Kasumi-1 (cell line): Measurements from ENCODE around the gene CRHR1.

Experiments
- DNase-seq, 2 experiments: peaks; one replicate each; lab custom pipeline; 2025; lab: John Stamatoyannopoulos, UW

Gene CRHR1

DNA sequence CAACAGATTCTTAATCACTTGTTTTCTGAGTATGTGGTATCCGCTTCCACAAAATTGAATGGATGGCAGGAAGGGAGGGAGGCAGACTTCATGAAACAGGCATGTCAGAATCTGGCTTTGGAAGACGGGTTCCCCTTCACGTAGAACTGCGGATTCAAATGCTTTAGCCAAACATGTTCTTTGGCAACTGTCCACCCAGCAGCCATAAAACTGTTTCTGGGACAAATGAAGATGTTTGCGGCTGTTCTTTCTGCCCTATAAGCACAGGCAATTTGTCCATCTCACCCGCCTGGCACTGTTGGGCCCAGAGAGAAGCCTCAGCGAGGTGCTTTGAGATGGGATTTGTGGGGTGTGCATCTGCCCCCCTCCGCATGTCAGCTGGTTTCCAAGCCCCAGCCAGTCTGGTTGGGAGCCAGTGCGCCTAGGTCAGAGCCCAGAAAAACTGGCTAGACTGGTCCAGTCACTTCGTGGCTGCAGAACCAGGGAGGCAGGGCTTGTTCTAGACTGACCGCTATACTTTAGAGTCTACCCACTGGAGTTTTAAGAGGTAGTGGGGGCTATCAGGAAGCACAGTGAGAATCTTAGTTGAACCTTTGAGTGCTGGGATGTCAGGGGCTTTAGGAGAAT is 6.3 kb downstream of the CRHR1 start:
- no peak for DNase-seq

DNA sequence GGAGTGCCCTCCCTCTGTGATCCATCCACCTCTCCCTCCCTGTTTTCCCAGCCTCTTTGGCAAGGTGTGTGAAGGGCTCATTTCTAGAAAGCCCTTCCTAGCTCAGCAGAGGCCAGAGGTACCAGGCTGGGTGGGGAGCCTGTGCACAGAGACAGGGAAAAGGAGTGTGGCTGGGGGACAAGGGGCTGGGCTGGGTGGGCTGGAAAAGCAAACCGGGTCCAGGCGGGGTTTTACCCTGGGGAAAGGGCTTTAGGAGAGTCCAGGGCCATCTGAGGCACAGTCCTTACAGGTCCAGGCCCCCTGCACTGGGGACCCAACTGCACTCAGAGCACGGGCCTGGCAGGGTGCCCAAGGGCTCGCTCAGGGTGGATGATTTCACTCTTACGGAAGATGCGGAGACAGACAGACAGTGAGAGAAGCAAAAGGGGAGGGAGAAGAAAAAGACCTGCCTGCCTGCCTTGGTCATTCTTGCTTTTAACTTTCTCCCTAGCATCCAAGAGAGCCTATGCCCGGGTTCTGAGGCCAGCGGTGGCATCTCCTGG is 7.0 kb downstream of the CRHR1 start:
- DNase-seq = no peak

DNA sequence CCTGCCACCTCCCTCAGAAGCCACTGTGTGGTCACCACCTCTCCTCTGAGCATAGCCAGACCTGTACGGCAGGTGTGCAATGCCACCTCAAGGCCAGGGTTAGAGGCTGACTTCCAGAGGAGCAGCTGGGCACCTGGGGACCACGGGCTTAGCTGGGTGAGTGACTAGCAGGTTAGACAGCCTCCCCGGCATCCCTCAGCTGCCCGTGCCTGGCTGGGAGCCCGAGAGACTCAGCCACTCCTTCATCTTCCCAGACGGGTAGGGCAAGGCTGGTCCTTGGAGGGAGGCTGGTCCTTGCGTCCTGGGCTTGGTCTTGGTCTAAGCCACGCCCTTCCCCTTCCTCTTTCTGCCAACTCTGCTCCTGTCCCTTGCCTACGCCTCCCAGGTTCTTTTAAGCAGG is 7.8 kb downstream of the CRHR1 start:
- DNase-seq = no peak

DNA sequence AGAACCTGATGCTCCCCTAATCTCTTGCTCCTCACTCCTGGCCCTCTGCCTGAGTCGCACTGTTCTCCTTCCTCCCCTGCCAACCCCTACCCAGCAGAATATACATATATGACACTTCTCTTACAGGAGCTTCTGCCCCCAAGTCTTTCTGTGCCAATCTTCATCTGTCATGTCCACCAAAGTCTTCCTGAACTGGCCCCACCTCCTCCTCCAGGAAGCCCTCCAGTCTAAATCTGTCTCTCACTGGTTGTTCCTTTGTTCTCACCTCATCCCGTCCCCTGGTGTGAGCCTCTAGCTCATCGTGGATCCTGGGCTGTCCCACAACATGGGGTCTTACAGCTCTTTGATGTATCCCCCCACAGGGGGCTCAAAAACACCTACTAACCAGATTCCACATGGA is 8.3 kb downstream of the CRHR1 start:
- DNase-seq = no peak

DNA sequence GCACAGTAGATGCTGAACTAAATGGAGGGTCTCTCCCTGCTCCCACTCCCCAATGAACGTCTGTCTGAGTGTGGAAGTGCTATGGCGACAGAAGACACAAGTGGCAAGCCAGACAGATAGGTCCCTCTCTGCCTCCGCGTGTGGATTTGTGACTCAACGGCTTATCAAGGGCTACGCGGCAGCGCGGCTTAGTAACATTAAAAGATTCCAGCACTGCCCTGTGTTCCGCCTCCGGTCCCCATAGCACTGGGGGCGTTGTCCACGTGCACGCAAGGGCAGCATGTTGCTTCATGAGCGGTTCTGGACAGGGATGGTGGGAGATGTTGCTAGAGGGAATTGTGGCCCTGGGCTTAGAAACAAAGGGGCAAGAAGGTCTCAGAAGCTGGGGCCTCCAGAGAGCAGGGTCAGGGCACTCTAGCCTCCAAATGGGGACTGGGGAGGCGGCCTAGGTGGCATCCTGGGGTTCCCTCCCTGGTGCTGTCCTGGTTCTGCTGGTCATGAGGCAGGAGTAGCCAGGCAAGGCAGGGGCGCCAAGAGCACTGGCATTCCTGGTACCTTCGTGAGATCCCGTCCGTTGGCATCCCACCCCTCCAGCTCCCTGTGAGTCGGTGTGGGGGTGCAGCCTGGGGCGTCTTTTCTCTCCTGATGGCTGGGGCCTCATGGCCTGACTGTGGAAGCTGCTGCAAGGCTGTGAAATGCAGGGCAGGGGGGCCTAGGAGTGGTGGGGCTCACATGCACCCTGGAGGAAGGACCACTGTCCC is 9.1 kb downstream of the CRHR1 start:
- DNase-seq = no peak

DNA sequence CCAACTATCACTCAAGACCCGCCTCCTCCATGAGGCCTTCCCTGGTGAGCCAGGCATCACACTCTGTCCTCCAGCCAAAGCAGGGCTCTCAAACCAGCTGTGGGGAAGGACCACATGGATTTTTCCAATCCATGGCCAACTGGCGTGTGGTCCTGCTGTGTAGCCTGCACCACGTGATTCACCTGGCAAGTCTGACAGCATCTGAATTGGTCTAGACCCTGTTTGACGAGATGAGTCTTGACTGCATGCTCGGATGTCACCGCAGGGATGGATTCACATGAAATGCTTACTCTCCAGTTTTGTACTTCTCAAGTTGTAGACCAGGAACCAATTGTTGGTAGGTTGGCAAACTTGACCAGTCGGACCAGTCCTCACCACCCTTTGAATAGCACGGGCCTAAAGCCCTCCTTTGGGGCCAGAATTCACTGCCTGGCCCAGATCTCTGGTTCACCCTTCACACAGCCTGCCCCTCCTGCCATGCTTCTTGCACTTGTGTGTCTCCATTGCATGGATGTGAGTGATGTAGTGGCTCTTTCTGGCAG is 9.9 kb downstream of the CRHR1 start:
- no peak for DNase-seq

DNA sequence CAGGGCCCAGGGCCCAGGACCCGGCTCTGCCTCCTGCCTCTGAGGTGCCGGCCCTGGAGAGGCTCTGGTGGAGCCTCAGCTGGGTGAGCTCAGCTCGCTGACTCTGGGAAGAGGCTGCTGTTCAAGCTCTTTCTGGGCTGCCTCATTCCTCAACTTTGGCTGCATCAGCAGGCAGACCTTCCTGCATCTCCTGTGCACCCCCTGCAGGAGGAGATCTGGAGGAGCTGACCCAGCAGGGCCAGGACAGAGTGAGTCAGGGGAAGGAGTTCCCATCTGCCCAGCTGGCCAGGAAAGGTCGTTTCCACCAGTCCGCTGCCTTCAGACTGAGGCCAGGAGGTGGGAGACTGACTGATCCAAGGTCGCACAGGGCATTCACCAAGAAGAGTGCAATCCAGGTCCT is 10.7 kb downstream of the CRHR1 start:
- no peak for DNase-seq

DNA sequence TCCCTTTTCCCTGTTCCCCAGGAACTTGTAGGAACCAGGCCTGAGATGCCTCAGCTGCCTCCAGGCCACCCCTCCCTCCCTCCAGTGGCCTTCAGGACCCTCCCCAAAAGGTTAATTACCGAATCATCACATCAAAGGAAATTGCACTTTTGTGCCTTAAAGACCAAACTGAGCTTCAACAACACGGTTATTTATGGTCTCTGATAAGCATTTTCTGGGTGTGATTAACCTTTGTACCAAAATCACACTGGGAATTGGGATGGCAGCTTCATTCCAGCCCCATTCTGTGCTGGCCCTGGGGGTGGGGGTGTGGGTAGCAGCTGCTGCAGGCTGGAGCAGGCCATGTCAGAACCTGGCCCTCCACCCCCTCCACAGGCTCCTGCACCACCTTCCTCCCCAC is 16.7 kb downstream of the CRHR1 start:
- no peak for DNase-seq

DNA sequence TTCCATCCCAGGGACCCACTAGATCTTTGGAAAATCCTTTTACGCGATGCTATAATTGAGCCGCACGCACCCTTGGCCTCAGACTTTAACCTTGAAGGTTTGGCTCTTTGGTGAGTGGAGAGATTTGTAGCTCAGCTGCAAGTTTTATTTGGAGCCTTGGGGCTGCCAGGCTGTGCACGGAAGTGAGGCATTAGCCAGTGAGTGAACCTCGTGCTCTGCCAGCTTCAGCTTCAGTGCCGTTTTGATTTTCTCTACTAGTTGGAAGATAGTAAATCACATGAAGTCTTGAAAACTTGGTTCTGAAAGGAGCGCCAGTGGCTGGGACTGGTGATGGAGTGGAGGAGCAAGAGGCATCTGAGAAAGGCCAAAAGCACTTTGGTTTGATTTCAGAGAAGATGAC is 17.3 kb downstream of the CRHR1 start:
- no peak for DNase-seq

DNA sequence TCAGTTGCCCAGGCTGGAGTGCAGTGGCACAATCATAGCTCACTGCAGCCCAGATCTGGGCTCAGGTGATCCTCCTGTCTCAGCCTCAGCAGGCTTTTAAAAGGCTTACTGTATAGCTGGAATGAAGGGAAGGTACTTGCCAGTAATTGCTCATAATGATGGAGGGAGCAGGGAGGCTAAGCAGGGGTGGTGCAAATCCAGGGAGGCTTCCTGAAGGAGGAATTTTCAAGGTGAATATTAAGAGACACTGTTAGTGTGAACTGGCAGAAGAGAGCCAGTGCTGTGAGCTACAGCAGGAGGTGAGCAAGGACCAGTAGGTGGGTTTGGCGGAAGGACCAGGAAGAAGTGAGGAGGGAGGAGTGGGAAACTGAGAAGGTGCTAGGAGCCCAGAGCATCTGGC is 24.7 kb downstream of the CRHR1 start:
- no peak for DNase-seq

DNA sequence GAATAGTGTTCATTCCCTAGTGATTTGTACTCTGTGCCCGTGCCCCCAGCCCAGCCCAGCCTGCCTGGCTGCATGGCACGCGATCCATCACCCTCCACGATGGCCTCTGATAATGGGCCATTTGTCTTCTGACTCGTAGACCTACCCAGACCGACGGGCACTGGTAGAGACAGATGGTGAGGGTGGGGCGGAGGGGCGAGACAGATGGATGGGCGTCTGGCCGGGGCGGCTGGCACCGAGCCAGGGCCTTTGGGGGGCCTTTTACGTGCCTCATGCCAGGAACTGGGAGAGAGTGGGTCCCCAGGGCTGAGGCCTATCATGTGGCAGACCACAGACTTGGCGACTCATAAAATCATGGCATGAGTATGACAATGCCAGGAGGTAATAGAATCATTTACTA is 25.4 kb downstream of the CRHR1 start:
- no peak for DNase-seq

DNA sequence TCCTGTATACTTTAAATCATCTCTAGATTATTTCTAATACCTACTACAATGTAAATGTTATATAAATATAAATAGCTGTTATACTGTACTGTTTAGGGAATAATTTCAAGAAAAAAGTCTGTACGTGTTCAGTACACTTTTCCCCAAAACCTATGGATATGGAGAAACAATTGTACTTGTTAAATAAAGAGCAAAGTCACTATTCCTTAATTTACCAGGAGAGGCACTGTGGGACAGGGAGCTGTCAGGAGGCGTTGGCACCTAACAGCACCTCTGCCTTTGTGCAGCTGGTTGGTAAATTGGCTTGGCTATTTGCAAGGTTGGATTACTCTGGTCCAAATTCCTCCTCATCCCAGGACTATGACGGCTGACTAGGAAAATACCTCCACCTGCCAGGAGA is 28.0 kb downstream of the CRHR1 start:
- DNase-seq = peak; percentile 13 to 14

DNA sequence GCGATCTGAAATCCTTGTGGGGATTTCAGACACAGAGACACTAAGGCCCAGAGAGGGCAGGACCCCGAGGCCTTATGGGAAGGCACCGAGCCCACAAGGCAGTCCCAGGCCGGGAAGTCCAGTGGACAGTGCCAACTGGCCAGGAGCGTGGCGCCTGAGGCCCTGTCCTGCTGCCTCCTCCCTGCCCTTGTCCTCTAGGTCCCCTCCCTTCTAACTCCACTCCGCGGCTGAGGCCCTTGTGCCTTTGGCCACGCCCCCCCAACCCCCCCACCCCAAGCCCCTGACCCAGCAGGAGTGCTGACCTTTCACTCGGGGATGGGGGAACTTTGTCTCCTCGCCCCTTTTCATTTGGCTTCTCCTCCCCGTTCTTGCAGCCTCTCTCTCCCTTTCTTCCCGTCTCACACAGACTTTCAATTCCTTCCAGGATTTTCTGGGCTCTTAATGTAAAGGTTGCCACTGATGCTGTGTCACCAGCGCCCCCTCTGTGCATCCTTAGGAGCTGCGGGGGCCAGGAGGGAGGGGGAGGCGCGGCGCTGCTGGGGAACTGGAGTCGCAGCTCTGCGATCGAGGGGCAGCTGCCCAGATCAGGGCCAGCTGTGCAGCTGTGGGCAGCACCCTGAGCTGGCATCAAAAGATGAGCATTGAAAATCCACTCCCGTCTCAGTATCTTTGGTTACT is 29.1 kb downstream of the CRHR1 start:
- DNase-seq = no peak

DNA sequence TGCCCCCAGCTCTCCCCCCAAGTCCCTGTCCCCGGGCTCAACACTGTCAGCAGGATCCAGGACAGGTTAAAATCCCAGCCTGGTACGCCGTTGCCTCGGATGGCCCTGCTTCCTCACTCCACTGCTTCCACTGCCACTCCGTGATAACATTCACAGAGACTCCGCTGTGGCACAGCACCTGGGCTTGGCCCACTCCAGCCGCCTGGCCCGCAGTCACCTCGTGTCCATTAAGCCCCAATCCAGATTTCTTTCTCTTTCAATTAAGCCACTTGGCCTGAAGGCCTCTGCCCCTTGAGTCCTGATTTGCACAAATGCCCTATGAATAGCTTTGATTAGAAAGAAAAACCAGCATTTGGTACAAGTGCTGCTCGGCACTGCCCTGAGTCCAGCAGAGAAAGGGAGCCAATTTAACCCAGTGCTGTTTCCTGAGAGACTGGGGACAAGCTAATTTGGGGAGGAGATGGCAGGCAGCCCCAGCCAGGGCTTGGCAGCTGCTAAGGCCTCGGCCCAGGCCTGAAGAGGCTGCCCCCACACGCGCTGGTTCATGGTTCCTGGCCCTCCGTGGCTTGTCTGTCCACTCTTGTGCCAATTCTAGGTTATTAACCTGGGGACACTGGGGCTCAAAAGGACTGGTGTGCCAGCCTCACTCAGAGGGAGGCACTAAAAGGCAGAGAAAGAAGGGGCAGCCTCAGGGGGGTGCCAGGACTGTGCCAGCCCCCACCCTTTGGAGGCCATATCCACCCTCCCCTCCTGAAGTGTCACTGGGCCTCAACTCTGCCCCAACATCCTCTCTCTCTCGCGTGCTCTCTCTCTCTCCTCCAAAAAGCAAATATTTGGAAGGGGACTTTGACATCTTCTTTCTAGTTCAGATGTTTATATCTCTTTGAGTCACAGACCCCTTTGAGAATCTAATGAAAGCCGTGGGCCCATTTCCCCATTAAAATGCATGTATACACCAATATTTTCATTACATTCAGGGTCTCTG is 30.8 kb downstream of the CRHR1 start:
- DNase-seq = no peak

DNA sequence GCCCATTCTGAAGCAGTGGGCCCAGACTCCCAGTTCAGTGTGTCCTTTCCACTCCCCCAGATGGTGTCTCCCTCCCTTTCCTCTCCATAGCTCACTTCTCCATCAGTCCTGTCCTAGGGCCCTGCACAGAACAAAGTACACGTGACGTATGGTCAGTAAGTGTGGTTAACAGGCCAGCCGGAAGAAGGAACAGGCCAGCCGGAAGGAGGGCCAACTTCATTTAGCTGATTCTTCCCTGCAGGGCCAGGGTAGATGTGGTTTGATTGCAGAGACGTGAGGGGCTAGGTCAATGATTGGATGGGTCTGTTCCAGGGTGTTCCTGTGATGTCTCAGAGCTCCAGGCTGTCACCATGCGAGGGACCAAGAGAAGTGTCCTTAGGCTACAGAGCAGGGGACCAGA is 31.6 kb downstream of the CRHR1 start:
- no peak for DNase-seq

DNA sequence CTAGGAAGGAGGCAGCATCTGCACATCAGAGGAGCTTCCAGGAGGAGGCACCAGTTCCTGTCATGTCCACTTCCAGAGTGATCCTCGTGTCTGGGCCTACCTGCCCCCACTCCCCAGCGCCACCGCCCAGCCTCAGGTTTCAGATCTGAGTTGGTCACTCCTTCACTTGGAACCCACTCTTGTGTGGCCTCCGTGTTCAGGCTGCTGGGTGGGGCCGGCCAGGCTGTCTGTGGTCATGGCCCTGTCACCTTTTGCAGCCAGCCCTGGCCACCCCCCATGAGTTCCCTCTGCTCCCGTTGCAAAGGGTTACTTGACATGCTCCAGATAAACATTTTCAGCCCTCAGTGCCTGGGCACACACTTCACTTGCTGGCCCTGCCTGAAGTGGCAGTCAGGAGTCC is 33.9 kb downstream of the CRHR1 start:
- no peak for DNase-seq

DNA sequence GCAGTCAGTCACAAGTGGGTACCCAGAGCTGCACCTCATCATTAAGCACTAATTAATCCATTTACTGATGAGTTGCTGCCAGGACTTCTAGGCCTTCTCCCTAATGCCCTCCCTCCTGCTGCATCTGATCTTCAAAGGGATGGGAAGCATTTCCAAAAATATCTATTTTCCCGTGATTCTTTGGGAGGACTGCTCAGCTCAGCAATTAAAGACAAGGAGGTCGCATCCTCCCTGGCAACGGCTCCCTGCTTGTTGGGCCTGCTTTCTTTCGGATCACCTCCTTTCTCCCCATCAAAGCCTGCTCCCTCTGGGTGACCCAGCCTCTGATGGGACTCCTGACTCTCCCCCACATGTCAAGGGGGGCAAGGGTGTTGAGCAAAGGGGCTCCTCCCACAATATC is 34.6 kb downstream of the CRHR1 start:
- DNase-seq = no peak

DNA sequence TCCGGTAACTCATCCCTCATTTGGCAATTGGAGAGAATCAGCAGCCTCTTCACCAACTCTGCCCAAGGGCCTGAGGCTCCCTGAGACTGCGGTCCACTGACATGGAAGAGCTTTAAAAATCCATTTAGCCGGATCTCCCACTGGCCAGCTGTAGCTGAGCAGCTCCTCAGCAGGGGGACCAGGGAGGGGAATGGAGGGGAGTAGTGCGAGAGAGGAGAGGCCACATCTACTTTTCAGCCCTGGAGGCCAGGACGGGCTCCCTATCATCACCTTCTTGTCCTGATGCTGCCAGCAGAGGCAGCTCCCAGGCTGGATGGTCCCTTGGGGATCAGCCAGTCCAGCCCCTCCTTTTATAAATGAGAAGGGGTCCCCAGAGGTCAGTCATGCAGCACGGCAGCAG is 35.5 kb downstream of the CRHR1 start:
- DNase-seq = no peak

DNA sequence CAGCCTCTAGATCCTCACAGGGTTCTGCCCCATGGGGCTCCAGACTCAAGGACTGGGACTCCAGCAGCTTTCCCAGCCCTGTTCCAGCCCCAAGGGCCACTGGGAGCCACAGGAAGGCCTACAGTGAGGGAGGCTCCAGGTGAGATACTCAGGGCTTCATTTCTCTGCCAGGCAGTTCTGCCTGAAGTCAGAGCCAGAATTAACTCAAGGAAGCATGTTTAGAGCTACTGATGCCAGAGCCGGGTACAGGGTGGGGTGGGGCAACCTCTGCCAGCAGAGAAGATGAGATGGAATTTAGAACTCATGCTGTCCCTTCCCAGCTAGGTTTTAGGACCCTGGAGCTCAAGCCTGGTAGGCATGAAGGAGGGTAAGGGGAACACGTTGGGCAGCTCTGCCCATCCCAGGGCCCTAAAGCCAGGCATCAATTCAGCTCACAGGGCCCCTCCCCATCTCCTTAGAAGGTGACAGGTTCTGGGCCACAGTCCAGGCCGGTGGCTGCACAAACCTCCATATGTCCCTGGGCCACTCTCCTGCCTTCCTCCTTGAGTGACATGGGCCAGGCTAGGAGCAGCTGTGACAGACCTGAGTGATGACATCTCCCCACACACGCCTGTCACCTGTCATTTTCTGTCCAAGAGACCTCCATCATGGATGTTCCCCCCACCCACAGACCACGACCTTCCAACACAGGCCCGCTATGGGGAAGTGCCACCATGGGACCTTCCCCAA is 36.1 kb downstream of the CRHR1 start:
- DNase-seq = no peak

DNA sequence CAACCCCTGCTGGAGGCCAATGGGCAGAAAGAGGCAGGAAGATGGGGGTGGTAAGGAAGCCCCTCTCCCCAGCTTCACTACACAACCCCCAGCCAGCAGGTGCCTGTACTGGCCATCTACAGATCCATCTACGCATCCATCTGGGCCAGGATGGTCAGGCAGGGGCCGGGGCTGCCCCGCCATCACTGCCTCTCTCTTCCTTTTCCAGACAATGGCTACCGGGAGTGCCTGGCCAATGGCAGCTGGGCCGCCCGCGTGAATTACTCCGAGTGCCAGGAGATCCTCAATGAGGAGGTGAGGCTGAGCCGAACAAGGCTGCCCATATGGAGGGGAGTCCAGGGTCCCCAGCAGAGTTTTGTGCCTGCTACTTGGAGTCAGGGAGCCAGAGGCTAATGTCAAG is 37.0 kb downstream of the CRHR1 start:
- no peak for DNase-seq

DNA sequence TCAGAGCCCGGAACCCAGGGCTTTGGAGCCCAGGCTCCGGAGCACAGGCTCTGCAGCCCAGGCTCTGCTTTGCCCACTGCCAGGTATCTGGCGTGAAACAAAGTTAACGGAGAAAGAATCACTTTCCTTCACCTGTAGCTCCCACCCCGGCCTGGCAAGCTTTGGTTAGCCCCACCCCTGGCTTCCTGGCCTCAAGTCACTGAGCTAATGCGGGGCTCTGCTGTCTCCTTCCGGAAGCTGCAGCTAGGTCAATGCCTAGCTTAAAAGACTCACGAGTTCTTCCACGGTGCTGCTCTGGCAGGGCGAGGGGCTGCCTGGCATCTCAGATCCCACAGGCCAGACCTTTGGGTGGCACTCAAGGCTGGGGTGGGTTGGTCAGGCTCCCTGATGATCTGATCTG is 39.5 kb downstream of the CRHR1 start:
- no peak for DNase-seq
